Muscle of leg (tissue), 11 donors: ENCODE results near the gene CYP2U1. TPM values are rescaled to one million over a fixed set of nuclear protein-coding genes. Genes with fewer than 3 reads are reported as not detected.
"Not testable (repeated sequence)": the region's sequence is repeated elsewhere in the genome, so short reads cannot be mapped to it uniquely, and the experiment has no call there.

Experiments
- DNase-seq: peaks from one replicate; pipeline ENCODE4 v3.0.0; 2013
- H3K27ac ChIP-seq: one replicate; pipeline ENCODE4 v1.5.1; 2013; ENCODE audit warnings: mild to moderate bottlenecking, low read length, control low read depth
- H3K27me3 ChIP-seq: one replicate; pipeline ENCODE4 v1.6.1; 2013; ENCODE audit warnings: low read length; ENCODE audit not compliant: control insufficient read depth, insufficient read depth
- H3K36me3 ChIP-seq: one replicate; pipeline ENCODE4 v1.6.1; 2013; ENCODE audit warnings: low read length; ENCODE audit not compliant: control insufficient read depth, insufficient read depth
- H3K4me1 ChIP-seq: one replicate; pipeline ENCODE4 v1.6.1; 2013; ENCODE audit warnings: low read length; ENCODE audit not compliant: control insufficient read depth, insufficient read depth
- H3K4me3 ChIP-seq: one replicate; pipeline ENCODE4 v1.5.1; 2013; ENCODE audit warnings: low read length, control low read depth
- H3K9me3 ChIP-seq: replicated peaks from 2 replicates; pipeline ENCODE4 v1.6.1; 2013; ENCODE audit warnings: low read depth, low read length; ENCODE audit not compliant: control insufficient read depth
- WGBS: methylation state at CpG from one replicate; pipeline ENCODE4 v1.1.5; 2013; ENCODE audit warnings: missing lambda C conversion rate; ENCODE audit not compliant: insufficient coverage; 5-methylcytosine and 5-hydroxymethylcytosine counted together
- polyA plus RNA-seq, 8 donors: library from polyadenylated mRNA; unstranded; fragments of 120-200 nt; gene quantifications; one replicate each; pipeline versions ENCODE4 v1.2.1 to v1.2.3, GENCODE V29; 2013; ENCODE audit warnings: inconsistent platforms in 1 of 8, low replicate concordance in 1 of 8; ENCODE audit not compliant: insufficient read length in 8 of 8, insufficient read depth in 1 of 8
- total RNA-seq: library from RNA; stranded (reverse); fragments of 120-200 nt; gene quantifications from one replicate; pipeline ENCODE4 v1.2.4, GENCODE V29; 2013

The CYP2U1 gene
- total and polyA plus RNA-seq, 9 donors = 3.6 to 6.1 (median 4.1) TPM

- Histone ChIP-seq H3K4me1 (no peaks in the 10 kb centered on the region), H3K9me3 (peaks cover 4% of the 10 kb centered on the region), H3K27ac (no peak overlapping the region), H3K36me3 (peaks cover 19% of the 10 kb centered on the region), H3K4me3 (no peak overlapping the region), H3K27me3 (no peaks in the 10 kb centered on the region)
- DNase-seq = no peak
- 100% methylated on average over 2 of the region's 3 CpGs for WGBS
Observed at GRCh38 chr4:107945809-107946208, 14.5 kb downstream of the CYP2U1 start.

- H3K27me3 ChIP-seq = no peaks in the 10 kb centered on the region
- DNase-seq = no peak
- WGBS = no CpG with 5 or more reads among the region's 2 CpGs
- H3K27ac ChIP-seq = no peak overlapping the region
- H3K4me3 ChIP-seq = no peak overlapping the region
- H3K36me3 ChIP-seq = peaks cover 15% of the 10 kb centered on the region
- H3K4me1 ChIP-seq = no peaks in the 10 kb centered on the region
- no peaks in the 10 kb centered on the region for H3K9me3 ChIP-seq
Observed at GRCh38 chr4:107950746-107951540, 19.6 kb downstream of the CYP2U1 start.

GRCh38 chr4:107951551-107951950 is 20.2 kb downstream of the CYP2U1 start:
- Histone ChIP-seq H3K36me3 (peaks cover 15% of the 10 kb centered on the region), H3K27me3 (no peaks in the 10 kb centered on the region), H3K27ac (no peak overlapping the region), H3K4me1 (no peaks in the 10 kb centered on the region), H3K9me3 (no peaks in the 10 kb centered on the region), H3K4me3 (no peak overlapping the region)
- no peak for DNase-seq

- no peak for DNase-seq
- Histone ChIP-seq H3K4me1 (no peaks in the 10 kb centered on the region), H3K27ac (no peak overlapping the region), H3K36me3 (no peaks in the 10 kb centered on the region), H3K27me3 (no peaks in the 10 kb centered on the region), H3K4me3 (no peak overlapping the region), H3K9me3 (peaks cover 2% of the 10 kb centered on the region)
- WGBS = no CpG with 5 or more reads among the region's 1 CpG
Observed at GRCh38 chr4:107956011-107956410, 24.7 kb downstream of the CYP2U1 start.

- Histone ChIP-seq H3K9me3 (no peaks in the 10 kb centered on the region), H3K4me3 (no peak overlapping the region), H3K36me3 (no peaks in the 10 kb centered on the region), H3K4me1 (no peaks in the 10 kb centered on the region), H3K27ac (no peak overlapping the region), H3K27me3 (no peaks in the 10 kb centered on the region)
- no peak for DNase-seq
- WGBS = 47% methylated on average over 3 of the region's 4 CpGs
Observed at GRCh38 chr4:107966903-107967302, 35.6 kb downstream of the CYP2U1 start.

GRCh38 chr4:107967519-107967918 is 36.2 kb downstream of the CYP2U1 start:
- not testable (repeated sequence) for H3K4me1 ChIP-seq, H3K27ac ChIP-seq, DNase-seq, H3K36me3 ChIP-seq, H3K27me3 ChIP-seq, H3K4me3 ChIP-seq, H3K9me3 ChIP-seq

- H3K9me3 ChIP-seq, H3K36me3 ChIP-seq, H3K27ac ChIP-seq, H3K4me1 ChIP-seq, H3K4me3 ChIP-seq, DNase-seq, H3K27me3 ChIP-seq: not testable (repeated sequence)
- WGBS = no CpG with 5 or more reads among the region's 1 CpG
Observed at GRCh38 chr4:107967921-107968320, 36.6 kb downstream of the CYP2U1 start.

- no peaks in the 10 kb centered on the region for H3K27me3 ChIP-seq
- 82% methylated on average over 5 of the region's 12 CpGs for WGBS
Observed at GRCh38 chr4:107970063-107970798, 38.9 kb downstream of the CYP2U1 start.

GRCh38 chr4:107972605-107973004 is 41.3 kb downstream of the CYP2U1 start:
- Histone ChIP-seq H3K36me3 (no peaks in the 10 kb centered on the region), H3K27me3 (no peaks in the 10 kb centered on the region), H3K27ac (no peak overlapping the region), H3K4me1 (no peaks in the 10 kb centered on the region), H3K4me3 (no peak overlapping the region), H3K9me3 (no peaks in the 10 kb centered on the region)
- DNase-seq = no peak

More at GRCh38 chr4:107970063-107970798, 38.9 kb downstream of the CYP2U1 start:
- H3K27ac ChIP-seq = no peak overlapping the region
- H3K4me1 ChIP-seq = no peaks in the 10 kb centered on the region
- H3K4me3 ChIP-seq = no peak overlapping the region
- no peaks in the 10 kb centered on the region for H3K9me3 ChIP-seq
- no peaks in the 10 kb centered on the region for H3K36me3 ChIP-seq
- no peak for DNase-seq

- no peaks in the 10 kb centered on the region for H3K4me1 ChIP-seq
- no peak overlapping the region for H3K27ac ChIP-seq
- no peaks in the 10 kb centered on the region for H3K9me3 ChIP-seq
- WGBS = 80% methylated on average over 2 of the region's 3 CpGs
- no peaks in the 10 kb centered on the region for H3K36me3 ChIP-seq
- H3K27me3 ChIP-seq = no peaks in the 10 kb centered on the region
- DNase-seq = no peak
- H3K4me3 ChIP-seq = no peak overlapping the region
Observed at GRCh38 chr4:107974523-107974922, 43.2 kb downstream of the CYP2U1 start.
